ENCODE results near the gene DHRSX.

Gene DHRSX

GRCh38 chrX:2388669-2389068, 112.1 kb downstream of the DHRSX start:
- Histone ChIP-seq H3K9ac (ENCODE audit: low read depth, low read length, poor library complexity) (no peak overlapping the region), H2BK12ac (ENCODE audit: low read length) (no peak overlapping the region), H2BK120ac (ENCODE audit: low read depth, low read length) (no peak overlapping the region), H2AK5ac (ENCODE audit: low read depth, low read length) (no peak overlapping the region), H3K4ac (ENCODE audit: low read length) (no peak overlapping the region), H4K8ac (ENCODE audit: low read depth, low read length) (no peak overlapping the region), H3K18ac (ENCODE audit: low read length) (no peak overlapping the region), H3K4me2 (ENCODE audit: insufficient read depth, low read length, poor library complexity, severe bottlenecking) (no peak overlapping the region), H2BK5ac (ENCODE audit: low read length) (no peak overlapping the region), H3K4me3 (ENCODE audit: low read length in 2 of 2) (no peak overlapping the region), H4K91ac (ENCODE audit: low read depth, low read length, poor library complexity) (no peak overlapping the region), H3K36me3 (replicated peaks in 1 of 2; ENCODE audit: control insufficient read depth in 2 of 2, insufficient read depth in 2 of 2, low read length in 2 of 2) (peaks cover 7 to 12% of the 10 kb centered on the region in 2 donors), H3K23ac (ENCODE audit: low read depth, low read length, poor library complexity) (no peak overlapping the region), H2BK15ac (ENCODE audit: low read length) (no peak overlapping the region), H3K9me3 (replicated peaks in 1 of 2; ENCODE audit: control insufficient read depth in 2 of 2, insufficient read depth in 1 of 2, low read depth in 1 of 2, low read length in 2 of 2) (peaks cover 11 to 16% of the 10 kb centered on the region in 2 donors), H3K79me1 (ENCODE audit: low read depth, low read length) (no peaks in the 10 kb centered on the region), H3K14ac (ENCODE audit: low read length) (no peak overlapping the region), H3K27me3 (ENCODE audit: control insufficient read depth in 3 of 3, insufficient read depth in 3 of 3, low read depth in 1 of 3, low read length in 3 of 3) (no peaks in the 10 kb centered on the region), H3K27ac (replicated peaks; ENCODE audit: low read length) (no peak overlapping the region), H2AFZ (ENCODE audit: low read length) (no peak overlapping the region), H3K4me1 (ENCODE audit: control insufficient read depth in 2 of 2, insufficient read depth in 1 of 2, low read depth in 1 of 2, low read length in 2 of 2) (peaks cover 0 to 3% of the 10 kb centered on the region in 2 donors)
- DNase-seq (ENCODE audit: low spot score): no peak
- no CpG with 5 or more reads among the region's 4 CpGs for WGBS, 2 donors (ENCODE audit: extremely low coverage in 2 of 2, insufficient read length in 2 of 2, insufficient replicate concordance in 1 of 2)

GRCh38 chrX:2387614-2388239, 113.0 kb downstream of the DHRSX start:
- Histone ChIP-seq H3K27me3 (ENCODE audit: control insufficient read depth in 3 of 3, insufficient read depth in 3 of 3, low read depth in 1 of 3, low read length in 3 of 3) (no peaks in the 10 kb centered on the region), H2BK12ac (ENCODE audit: low read length) (no peak overlapping the region), H3K4me2 (ENCODE audit: insufficient read depth, low read length, poor library complexity, severe bottlenecking) (no peak overlapping the region), H3K36me3 (replicated peaks in 1 of 2; ENCODE audit: control insufficient read depth in 2 of 2, insufficient read depth in 2 of 2, low read length in 2 of 2) (peaks cover 8 to 12% of the 10 kb centered on the region in 2 donors), H4K91ac (ENCODE audit: low read depth, low read length, poor library complexity) (no peak overlapping the region), H3K27ac (replicated peaks; ENCODE audit: low read length) (no peak overlapping the region), H4K8ac (ENCODE audit: low read depth, low read length) (no peak overlapping the region), H3K23ac (ENCODE audit: low read depth, low read length, poor library complexity) (no peak overlapping the region), H2AFZ (ENCODE audit: low read length) (no peak overlapping the region), H3K4me1 (ENCODE audit: control insufficient read depth in 2 of 2, insufficient read depth in 1 of 2, low read depth in 1 of 2, low read length in 2 of 2) (peaks cover 0 to 3% of the 10 kb centered on the region in 2 donors), H3K14ac (ENCODE audit: low read length) (no peak overlapping the region), H3K4me3 (ENCODE audit: low read length in 2 of 2) (no peak overlapping the region), H3K9ac (ENCODE audit: low read depth, low read length, poor library complexity) (no peak overlapping the region), H3K4ac (ENCODE audit: low read length) (no peak overlapping the region), H2BK120ac (ENCODE audit: low read depth, low read length) (no peak overlapping the region), H3K79me1 (ENCODE audit: low read depth, low read length) (peaks cover 4% of the 10 kb centered on the region), H2BK5ac (ENCODE audit: low read length) (no peak overlapping the region), H2BK15ac (ENCODE audit: low read length) (no peak overlapping the region), H2AK5ac (ENCODE audit: low read depth, low read length) (no peak overlapping the region), H3K18ac (ENCODE audit: low read length) (no peak overlapping the region), H3K9me3 (replicated peaks in 1 of 2; ENCODE audit: control insufficient read depth in 2 of 2, insufficient read depth in 1 of 2, low read depth in 1 of 2, low read length in 2 of 2) (peaks cover 15 to 16% of the 10 kb centered on the region in 2 donors)
- no peak for DNase-seq (ENCODE audit: low spot score)
- no CpG with 5 or more reads among the region's 6 CpGs for WGBS, 2 donors (ENCODE audit: extremely low coverage in 2 of 2, insufficient read length in 2 of 2, insufficient replicate concordance in 1 of 2)

GRCh38 chrX:2385224-2385623, 115.6 kb downstream of the DHRSX start:
- Histone ChIP-seq H3K9me3 (replicated peaks in 1 of 2; ENCODE audit: control insufficient read depth in 2 of 2, insufficient read depth in 1 of 2, low read depth in 1 of 2, low read length in 2 of 2) (peaks cover 13 to 14% of the 10 kb centered on the region in 2 donors), H3K23ac (ENCODE audit: low read depth, low read length, poor library complexity) (no peak overlapping the region), H3K4me2 (ENCODE audit: insufficient read depth, low read length, poor library complexity, severe bottlenecking) (no peak overlapping the region), H3K4me1 (ENCODE audit: control insufficient read depth in 2 of 2, insufficient read depth in 1 of 2, low read depth in 1 of 2, low read length in 2 of 2) (peaks cover 0 to 2% of the 10 kb centered on the region in 2 donors), H3K27me3 (ENCODE audit: control insufficient read depth in 3 of 3, insufficient read depth in 3 of 3, low read depth in 1 of 3, low read length in 3 of 3) (no peaks in the 10 kb centered on the region), H3K14ac (ENCODE audit: low read length) (no peak overlapping the region), H3K36me3 (replicated peaks in 1 of 2; ENCODE audit: control insufficient read depth in 2 of 2, insufficient read depth in 2 of 2, low read length in 2 of 2) (peaks cover 4 to 5% of the 10 kb centered on the region in 2 donors), H2BK5ac (ENCODE audit: low read length) (no peak overlapping the region), H3K4ac (ENCODE audit: low read length) (no peak overlapping the region), H2AFZ (ENCODE audit: low read length) (no peak overlapping the region), H3K4me3 (ENCODE audit: low read length in 2 of 2) (no peak overlapping the region), H3K18ac (ENCODE audit: low read length) (no peak overlapping the region), H3K9ac (ENCODE audit: low read depth, low read length, poor library complexity) (no peak overlapping the region), H3K79me1 (ENCODE audit: low read depth, low read length) (peaks cover 4% of the 10 kb centered on the region), H3K27ac (replicated peaks; ENCODE audit: low read length) (no peak overlapping the region), H2BK12ac (ENCODE audit: low read length) (no peak overlapping the region), H2AK5ac (ENCODE audit: low read depth, low read length) (no peak overlapping the region), H2BK15ac (ENCODE audit: low read length) (no peak overlapping the region), H2BK120ac (ENCODE audit: low read depth, low read length) (no peak overlapping the region), H4K8ac (ENCODE audit: low read depth, low read length) (no peak overlapping the region), H4K91ac (ENCODE audit: low read depth, low read length, poor library complexity) (no peak overlapping the region)
- no peak for DNase-seq (ENCODE audit: low spot score)
- WGBS, 2 donors (ENCODE audit: extremely low coverage in 2 of 2, insufficient read length in 2 of 2, insufficient replicate concordance in 1 of 2): no CpG with 5 or more reads among the region's 3 CpGs

GRCh38 chrX:2384486-2384885, 116.3 kb downstream of the DHRSX start:
- Histone ChIP-seq H3K9me3 (replicated peaks in 1 of 2; ENCODE audit: control insufficient read depth in 2 of 2, insufficient read depth in 1 of 2, low read depth in 1 of 2, low read length in 2 of 2) (peaks cover 13 to 14% of the 10 kb centered on the region in 2 donors), H3K4me2 (ENCODE audit: insufficient read depth, low read length, poor library complexity, severe bottlenecking) (no peak overlapping the region), H3K18ac (ENCODE audit: low read length) (no peak overlapping the region), H3K36me3 (replicated peaks in 1 of 2; ENCODE audit: control insufficient read depth in 2 of 2, insufficient read depth in 2 of 2, low read length in 2 of 2) (peaks cover 4 to 5% of the 10 kb centered on the region in 2 donors), H3K27me3 (ENCODE audit: control insufficient read depth in 3 of 3, insufficient read depth in 3 of 3, low read depth in 1 of 3, low read length in 3 of 3) (no peaks in the 10 kb centered on the region), H2BK12ac (ENCODE audit: low read length) (no peak overlapping the region), H3K79me1 (ENCODE audit: low read depth, low read length) (peaks cover 4% of the 10 kb centered on the region), H4K91ac (ENCODE audit: low read depth, low read length, poor library complexity) (no peak overlapping the region), H3K23ac (ENCODE audit: low read depth, low read length, poor library complexity) (no peak overlapping the region), H3K4ac (ENCODE audit: low read length) (no peak overlapping the region), H2BK5ac (ENCODE audit: low read length) (no peak overlapping the region), H3K9ac (ENCODE audit: low read depth, low read length, poor library complexity) (no peak overlapping the region), H3K27ac (replicated peaks; ENCODE audit: low read length) (no peak overlapping the region), H3K14ac (ENCODE audit: low read length) (no peak overlapping the region), H2AK5ac (ENCODE audit: low read depth, low read length) (no peak overlapping the region), H2BK15ac (ENCODE audit: low read length) (no peak overlapping the region), H2BK120ac (ENCODE audit: low read depth, low read length) (no peak overlapping the region), H3K4me1 (ENCODE audit: control insufficient read depth in 2 of 2, insufficient read depth in 1 of 2, low read depth in 1 of 2, low read length in 2 of 2) (peaks cover 0 to 2% of the 10 kb centered on the region in 2 donors), H3K4me3 (ENCODE audit: low read length in 2 of 2) (no peak overlapping the region), H2AFZ (ENCODE audit: low read length) (no peak overlapping the region), H4K8ac (ENCODE audit: low read depth, low read length) (no peak overlapping the region)
- no peak for DNase-seq (ENCODE audit: low spot score)
- whole genome bisulfite sequencing, 2 donors (ENCODE audit: extremely low coverage in 2 of 2, insufficient read length in 2 of 2, insufficient replicate concordance in 1 of 2): no CpG with 5 or more reads among the region's 4 CpGs
